WTC11 (cell line): Measurements from ENCODE around the gene GIPR. TPM values are rescaled to one million over a fixed set of nuclear protein-coding genes. Genes with fewer than 3 reads are reported as not detected.

Experiments used
- ATAC-seq: fragments of 200-7000 bp; cut with Tn5 transposase; 2 replicates; pipeline ENCODE4 v1.10.0; 2021; ENCODE audit warnings: mild to moderate bottlenecking, moderate library complexity
- CTCF ChIA-PET: fragments of 300-600 bp; sonication (Branson Sonifier 250); formaldehyde crosslinking; loops from one replicate; lab custom pipeline; 2021; ENCODE audit warnings: antibody characterized with exemption; lab: Charles Lee
- POLR2A ChIA-PET: fragments of 350-600 bp; sonication (Branson Sonifier 250); formaldehyde crosslinking; loops from one replicate; lab custom pipeline; 2021; ENCODE audit warnings: antibody characterized with exemption; lab: Charles Lee
- DNase-seq: peaks from one replicate; pipeline ENCODE4 v3.0.0; 2021; ENCODE audit warnings: low spot score
- H3K27ac Mint-ChIP-seq: 2 replicates; pipeline ENCODE4 v1.8.0; 2021; ENCODE audit warnings: mixed read lengths
- H3K27me3 Mint-ChIP-seq: 2 replicates; pipeline ENCODE4 v1.8.0; 2021; ENCODE audit warnings: low read depth, mild to moderate bottlenecking, moderate library complexity, mixed read lengths
- H3K36me3 Mint-ChIP-seq: 2 replicates; pipeline ENCODE4 v1.8.0; 2021; ENCODE audit warnings: mixed read lengths
- H3K4me1 Mint-ChIP-seq: 2 replicates; pipeline ENCODE4 v1.8.0; 2022; ENCODE audit warnings: mixed read lengths
- H3K4me3 Mint-ChIP-seq: 2 replicates; pipeline ENCODE4 v1.8.0; 2021; ENCODE audit warnings: mild to moderate bottlenecking, moderate library complexity, mixed read lengths
- H3K9me3 Mint-ChIP-seq: 2 replicates; pipeline ENCODE4 v1.8.0; 2021; ENCODE audit warnings: mixed read lengths
- AR ChIP-seq: fragments of 250-450 bp; sonication (Bioruptor Pico); IDR thresholded peaks from 2 replicates; pipeline ENCODE4 v1.9.0; 2021; ENCODE audit warnings: mild to moderate bottlenecking
- ATF2 ChIP-seq: sonication (generic); formaldehyde crosslinking; IDR thresholded peaks from 2 replicates; pipeline ENCODE4 v1.8.1; 2022; ENCODE audit warnings: low read depth, missing genetic modification reagents, borderline replicate concordance
- ATF3 ChIP-seq: sonication (generic); formaldehyde crosslinking; conservative IDR thresholded peaks from 2 replicates; pipeline ENCODE4 v1.8.1; 2022; ENCODE audit warnings: mild to moderate bottlenecking, missing genetic modification reagents
- E2F1 ChIP-seq: sonication (generic); formaldehyde crosslinking; IDR thresholded peaks from 2 replicates; pipeline ENCODE4 v1.8.0; 2022; ENCODE audit warnings: mild to moderate bottlenecking, missing genetic modification reagents
- E2F4 ChIP-seq: sonication (generic); formaldehyde crosslinking; IDR thresholded peaks from 2 replicates; pipeline ENCODE4 v1.8.1; 2022; ENCODE audit warnings: low read depth, mild to moderate bottlenecking, moderate library complexity, missing genetic modification reagents, borderline replicate concordance
- E2F5 ChIP-seq: sonication (generic); formaldehyde crosslinking; IDR thresholded peaks from 2 replicates; pipeline ENCODE4 v1.8.1; 2022; ENCODE audit warnings: mild to moderate bottlenecking, moderate library complexity, missing genetic modification reagents
- EMX1 ChIP-seq: fragments of 250-450 bp; sonication (Bioruptor Pico); IDR thresholded peaks from 2 replicates; pipeline ENCODE4 v1.8.0; 2021; ENCODE audit warnings: mild to moderate bottlenecking
- FOXP1 ChIP-seq: sonication (generic); formaldehyde crosslinking; IDR thresholded peaks from 2 replicates; pipeline ENCODE4 v1.8.0; 2022; ENCODE audit warnings: missing genetic modification reagents, mild to moderate bottlenecking, moderate library complexity, borderline replicate concordance
- GTF2I ChIP-seq: fragments of 250-450 bp; sonication (Bioruptor Pico); conservative IDR thresholded peaks from 2 replicates; pipeline ENCODE4 v1.4.0; 2021; ENCODE audit warnings: mild to moderate bottlenecking
- IRF1 ChIP-seq: sonication (generic); formaldehyde crosslinking; IDR thresholded peaks from 2 replicates; pipeline ENCODE4 v1.8.0; 2023; ENCODE audit warnings: missing genetic modification reagents
- JAZF1 ChIP-seq: fragments of 250-450 bp; sonication (Bioruptor Pico); IDR thresholded peaks from 2 replicates; pipeline ENCODE4 v1.9.0; 2021; ENCODE audit warnings: moderate library complexity, mild to moderate bottlenecking, inconsistent platforms
- JUN ChIP-seq: sonication (generic); formaldehyde crosslinking; IDR thresholded peaks from 2 replicates; pipeline ENCODE4 v1.8.0; 2023; ENCODE audit warnings: mild to moderate bottlenecking, missing genetic modification reagents
- KAT7 ChIP-seq: sonication (generic); formaldehyde crosslinking; IDR thresholded peaks from 2 replicates; pipeline ENCODE4 v1.8.1; 2023; ENCODE audit warnings: missing genetic modification reagents, mild to moderate bottlenecking, borderline replicate concordance
- NFYB ChIP-seq: sonication (generic); formaldehyde crosslinking; conservative IDR thresholded peaks from 2 replicates; pipeline ENCODE4 v1.8.0; 2022; ENCODE audit warnings: low read depth, missing genetic modification reagents
- ZNF317 ChIP-seq: sonication (generic); formaldehyde crosslinking; IDR thresholded peaks from 2 replicates; pipeline ENCODE4 v1.8.1; 2023; ENCODE audit warnings: low read depth, mild to moderate bottlenecking, moderate library complexity, missing genetic modification reagents, borderline replicate concordance
- ZNF512 ChIP-seq: sonication (generic); formaldehyde crosslinking; IDR thresholded peaks from 2 replicates; pipeline ENCODE4 v1.8.1; 2022; ENCODE audit warnings: missing genetic modification reagents, borderline replicate concordance
- ZNF671 ChIP-seq: fragments of 250-450 bp; sonication (Bioruptor Pico); IDR thresholded peaks from 2 replicates; pipeline ENCODE4 v1.8.0; 2021; ENCODE audit warnings: mild to moderate bottlenecking
- ZSCAN18 ChIP-seq: fragments of 250-450 bp; sonication (Bioruptor Pico); IDR thresholded peaks from 2 replicates; pipeline ENCODE4 v2.1.2; 2022; ENCODE audit warnings: mild to moderate bottlenecking, moderate library complexity
- total RNA-seq: library from RNA; stranded (reverse); gene quantifications from 3 replicates; pipeline ENCODE4 v1.2.3, GENCODE V29; 2021

GIPR gene
- total RNA-seq, 1 experiment from 2014 or later, result 1.8 TPM

- Mint-ChIP-seq H3K27me3 (no peaks in the 10 kb centered on the region; the same call in 1 of the 2 replicates), H3K4me1 (peaks cover 28% of the 10 kb centered on the region), H3K9me3 (no peaks in the 10 kb centered on the region), H3K36me3 (no peaks in the 10 kb centered on the region; the same call in 1 of the 2 replicates), H3K27ac (no peak overlapping the region), H3K4me3 (no peak overlapping the region)
- ATAC-seq (no peak), DNase-seq (no peak)
- POLR2A ChIA-PET, result interaction anchor here (1.0 kb wide), 1 partner anchor 56 kb away, joined by 5 read pairs; the partner anchor contains the start of gene SIX5
- CTCF ChIA-PET, result interaction anchor here (0.9 to 1.4 kb wide), 3 partner anchors 20 to 104 kb away, joined by 4 to 7 read pairs (median 4); partner anchors contain the start of gene QPCTL
- TF ChIP-seq FOXP1 (CRISPR knock-in tag) (no peak), E2F4 (CRISPR knock-in tag) (no peak), IRF1 (no peak), E2F1 (no peak), ATF3 (no peak), ZNF317 (CRISPR knock-in tag) (no peak), E2F5 (no peak), JAZF1 (CRISPR knock-in tag) (no peak), ZNF671 (CRISPR knock-in tag) (no peak), ATF2 (CRISPR knock-in tag) (no peak), ZSCAN18 (no peak), KAT7 (no peak)
Observed at GRCh38 chr19:45713141-45713540, 45.1 kb downstream of the GIPR start.

- CTCF ChIA-PET, result interaction anchor here (1.2 to 4.5 kb wide), 4 partner anchors 23 to 102 kb away, joined by 5 to 80 read pairs (median 20); partner anchors contain the start of genes QPCTL, SIX5 and SNRPD2
- Mint-ChIP-seq H3K4me3 (no peak overlapping the region; the same call in 1 of the 2 replicates), H3K27me3 (no peaks in the 10 kb centered on the region; the same call in 1 of the 2 replicates), H3K9me3 (no peaks in the 10 kb centered on the region), H3K4me1 (peaks cover 35% of the 10 kb centered on the region), H3K36me3 (peaks cover 12% of the 10 kb centered on the region), H3K27ac (peak overlapping the region; percentile 14)
- DNase-seq (no peak), ATAC-seq (no peak)
- POLR2A ChIA-PET, result interaction anchor here (3.8 to 5.8 kb wide), 2 partner anchors 23 to 54 kb away, joined by 38 to 115 read pairs; partner anchors contain the start of genes QPCTL, SIX5 and SNRPD2
- TF ChIP-seq GTF2I (CRISPR knock-in tag), result no peak
- no peak for TF ChIP-seq JUN (CRISPR knock-in tag)
- TF ChIP-seq EMX1 (CRISPR knock-in tag), result no peak
- TF ChIP-seq NFYB (CRISPR knock-in tag), result no peak
- TF ChIP-seq AR, result no peak
- no peak for TF ChIP-seq ZNF512 (CRISPR knock-in tag)
Observed at GRCh38 chr19:45715139-45715538, 47.1 kb downstream of the GIPR start.
